IMR-90 (cell line): Measurements from ENCODE around the gene CELA1. TPM values are rescaled to one million over a fixed set of nuclear protein-coding genes. Genes with fewer than 3 reads are reported as not detected.
"Not testable (repeated sequence)": the region's sequence is repeated elsewhere in the genome, so short reads cannot be mapped to it uniquely, and the experiment has no call there.

ENCODE experiments used
- ATAC-seq: fragments of 200-7000 bp; cut with Tn5 transposase; 2 replicates; pipeline ENCODE4 v1.9.1; 2020; ENCODE audit warnings: low read depth, mild to moderate bottlenecking, moderate library complexity
- BruUV-seq: library from RNA; stranded (reverse); fragments of 400-500 nt; replicated peaks from 2 replicates; lab custom pipeline; 2021; lab: Mats Ljungman, UMichigan
- CTCF ChIA-PET: fragments of 300-600 bp; formaldehyde crosslinking; extraction: SDS; loops from one replicate; lab custom pipeline; 2021; ENCODE audit warnings: antibody characterized with exemption; lab: Yijun Ruan, JAX
- POLR2A ChIA-PET: fragments of 300-600 bp; sonication (Branson Sonifier 250); formaldehyde crosslinking; loops from one replicate; lab custom pipeline; 2022; ENCODE audit warnings: antibody characterized with exemption; ENCODE audit not compliant: unreplicated experiment; lab: Charles Lee
- DNase-seq: peaks from one replicate; pipeline ENCODE4 v3.0.0; 2013
- H2AFZ ChIP-seq: replicated peaks from 2 replicates; pipeline ENCODE3; 2013; ENCODE audit warnings: low read length, mild to moderate bottlenecking; ENCODE audit not compliant: poor library complexity
- H2AK5ac ChIP-seq: 2 replicates; pipeline ENCODE4 v1.6.1; 2013; ENCODE audit warnings: low read depth, low read length, inconsistent platforms
- H2AK9ac ChIP-seq: replicated peaks from 2 replicates; pipeline ENCODE3; 2013; ENCODE audit warnings: mild to moderate bottlenecking, low read depth, low read length, moderate library complexity; ENCODE audit not compliant: poor library complexity
- H2BK120ac ChIP-seq: 2 replicates; pipeline ENCODE4 v1.6.1; 2013; ENCODE audit warnings: low read depth, low read length, inconsistent platforms
- H2BK15ac ChIP-seq: 3 replicates; pipeline ENCODE4 v1.6.1; 2013; ENCODE audit warnings: low read depth, low read length, inconsistent platforms
- H2BK20ac ChIP-seq: 2 replicates; pipeline ENCODE4 v1.6.1; 2013; ENCODE audit warnings: low read depth, mild to moderate bottlenecking, inconsistent platforms, low read length, moderate library complexity
- H2BK5ac ChIP-seq: 2 replicates; pipeline ENCODE4 v1.6.1; 2013; ENCODE audit warnings: mild to moderate bottlenecking, low read depth, low read length, inconsistent platforms; ENCODE audit not compliant: poor library complexity, severe bottlenecking
- H3K14ac ChIP-seq: replicated peaks from 2 replicates; pipeline ENCODE4 v1.6.1; 2013; ENCODE audit warnings: low read depth, low read length, inconsistent platforms
- H3K18ac ChIP-seq: 2 replicates; pipeline ENCODE4 v1.6.1; 2013; ENCODE audit warnings: low read depth, low read length, control low read depth
- H3K23ac ChIP-seq: 2 replicates; pipeline ENCODE4 v1.6.1; 2013; ENCODE audit warnings: low read depth, low read length, inconsistent platforms
- H3K27ac ChIP-seq: 2 replicates; pipeline ENCODE4 v1.5.1; 2013; ENCODE audit warnings: mild to moderate bottlenecking, control low read depth, low read length; ENCODE audit not compliant: insufficient read depth
- H3K27me3 ChIP-seq: 2 replicates; pipeline ENCODE4 v1.6.1; 2013; ENCODE audit warnings: low read length; ENCODE audit not compliant: control insufficient read depth, insufficient read depth
- H3K36me3 ChIP-seq: 2 replicates; pipeline ENCODE4 v1.6.1; 2013; ENCODE audit warnings: low read length, mixed read lengths; ENCODE audit not compliant: control insufficient read depth, insufficient read depth
- H3K4ac ChIP-seq: 2 replicates; pipeline ENCODE4 v1.6.1; 2013; ENCODE audit warnings: low read depth, low read length, inconsistent platforms
- H3K4me1 ChIP-seq: 2 replicates; pipeline ENCODE4 v1.6.1; 2013; ENCODE audit warnings: low read length, mixed read lengths; ENCODE audit not compliant: control insufficient read depth, insufficient read depth
- H3K4me2 ChIP-seq: 2 replicates; pipeline ENCODE4 v1.6.1; 2013; ENCODE audit warnings: low read depth, mild to moderate bottlenecking, control low read depth, low read length, moderate library complexity
- H3K4me3 ChIP-seq: 2 replicates; pipeline ENCODE4 v1.5.1; 2013; ENCODE audit warnings: low read depth, mild to moderate bottlenecking, control low read depth, low read length, moderate library complexity; ENCODE audit not compliant: insufficient read depth
- H3K56ac ChIP-seq: 2 replicates; pipeline ENCODE4 v1.6.1; 2013; ENCODE audit warnings: low read length, inconsistent platforms; ENCODE audit not compliant: insufficient read depth; ENCODE audit errors: extremely low read depth
- H3K79me1 ChIP-seq, 2 experiments: 2 replicates each; pipeline ENCODE4 v1.6.1; 2013; ENCODE audit warnings: low read length in 2 of 2, inconsistent platforms in 1 of 2, low read depth in 1 of 2
- H3K9ac ChIP-seq: 2 replicates; pipeline ENCODE4 v1.6.1; 2013; ENCODE audit warnings: low read depth, low read length, control low read depth
- H3K9me1 ChIP-seq: 2 replicates; pipeline ENCODE4 v1.6.1; 2013; ENCODE audit warnings: low read length, inconsistent platforms; ENCODE audit not compliant: insufficient read depth
- H3K9me3 ChIP-seq: 2 replicates; pipeline ENCODE4 v1.6.1; 2013; ENCODE audit warnings: low read length; ENCODE audit not compliant: control insufficient read depth, insufficient read depth
- H4K20me1 ChIP-seq: 2 replicates; pipeline ENCODE4 v1.6.1; 2013; ENCODE audit warnings: low read length, inconsistent platforms; ENCODE audit not compliant: insufficient read depth
- H4K5ac ChIP-seq: 2 replicates; pipeline ENCODE4 v1.6.1; 2013; ENCODE audit warnings: mild to moderate bottlenecking, low read depth, low read length, control low read depth
- H4K8ac ChIP-seq, 2 experiments: 2 replicates each; pipeline ENCODE4 v1.6.1; 2013; ENCODE audit warnings: low read depth in 2 of 2, low read length in 2 of 2, control low read depth in 1 of 2, inconsistent platforms in 1 of 2
- H4K91ac ChIP-seq: 2 replicates; pipeline ENCODE4 v1.6.1; 2013; ENCODE audit warnings: low read depth, low read length, inconsistent platforms; ENCODE audit not compliant: insufficient read depth
- FOS ChIP-seq: fragments of 150-350 bp; IDR thresholded peaks from 2 replicates; pipeline ENCODE4 v1.6.1; 2016; ENCODE audit warnings: low read depth, low read length
- MAZ ChIP-seq: IDR thresholded peaks from 2 replicates; pipeline ENCODE4 v1.6.1; 2012; ENCODE audit warnings: low read depth, mild to moderate bottlenecking, low read length, improper control_type of control experiment, moderate library complexity, borderline replicate concordance
- RCOR1 ChIP-seq: IDR thresholded peaks from 2 replicates; pipeline ENCODE4 v1.6.1; 2012; ENCODE audit warnings: mild to moderate bottlenecking, low read length, improper control_type of control experiment; ENCODE audit not compliant: insufficient replicate concordance
- WGBS, 2 experiments: methylation state at CpG; one replicate each; pipeline versions ENCODE4 v1.1.5 to v1.1.7; 2013; ENCODE audit warnings: missing lambda C conversion rate in 2 of 2; ENCODE audit not compliant: insufficient read length in 1 of 2; ENCODE audit errors: extremely low coverage in 2 of 2; 5-methylcytosine and 5-hydroxymethylcytosine counted together
- dilution Hi-C: fragments of 300-500 bp; cut with HindIII; formaldehyde crosslinking; loops from one replicate; pipeline ENCODE4 v1.14.3; 2018; ENCODE audit warnings: low sequenced_read_pairs; ENCODE audit not compliant: unreplicated experiment
- in situ Hi-C: fragments of 300-500 bp; cut with MboI; formaldehyde crosslinking; loops from 3 replicates; pipeline ENCODE4 v1.14.3; 2019; ENCODE audit warnings: low sequenced_read_pairs, inconsistent platforms, mixed read lengths
- intact Hi-C: fragments of 100-400 bp; cut with micrococcal nuclease; formaldehyde crosslinking; loops from 2 replicates; pipeline ENCODE4 v1.10.0; 2022
- polyA plus RNA-seq, 3 experiments: library from polyadenylated mRNA; depleted of rRNA; stranded (reverse); fragments of >200 nt; gene quantifications; 2 replicates each; pipeline ENCODE4 v1.2.3, GENCODE V29; 2012; ENCODE audit warnings: low replicate concordance in 1 of 3
- total RNA-seq: library from RNA; depleted of rRNA; stranded (reverse); fragments of >200 nt; gene quantifications from 2 replicates; pipeline ENCODE4 v1.2.3, GENCODE V29; 2012
- TF ChIP-seq, protein P1 (sequence below): fragments of 150-350 bp; IDR thresholded peaks from 2 replicates; pipeline ENCODE4 v1.6.1; 2016; ENCODE audit warnings: low read depth, mild to moderate bottlenecking, low read length, moderate library complexity, borderline replicate concordance

The CELA1 gene
- total and polyA plus RNA-seq, 2 of the 4 experiments (the other 2 are of a cell fraction), result not detected

DNA sequence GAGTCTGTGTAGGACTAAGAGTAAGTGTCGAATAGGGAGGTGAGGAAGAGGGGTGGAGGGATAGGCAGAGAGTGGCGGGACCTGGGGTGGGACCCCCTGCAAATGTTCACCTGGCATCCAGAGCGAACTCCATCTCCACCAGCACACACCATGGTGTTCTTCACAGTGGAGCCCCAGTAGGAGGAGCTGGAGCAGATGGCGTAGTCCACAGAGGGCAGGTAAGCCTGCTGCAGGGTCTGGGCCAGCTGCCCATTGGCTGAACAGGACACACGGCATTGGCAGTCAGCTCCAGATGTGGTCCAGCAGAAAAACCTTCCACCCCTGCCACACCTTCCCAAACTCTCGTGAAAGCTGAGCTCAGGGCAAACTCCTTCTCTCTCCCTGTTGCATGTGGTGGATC lies 6.7 kb downstream of the CELA1 start:
- no peak overlapping the region for H2AK5ac ChIP-seq
- H4K91ac ChIP-seq, result no peak overlapping the region
- no TSS peak for BruUV-seq
- ChIA-PET POLR2A (no interaction called here), CTCF (interaction anchor here (2.0 to 2.3 kb wide), 2 partner anchors 11 to 70 kb away, joined by 17 to 19 read pairs; partner anchors contain the start of gene SMAGP)
- no peak overlapping the region for H2BK20ac ChIP-seq
- no peak overlapping the region for H3K27ac ChIP-seq
- no peak overlapping the region for H3K56ac ChIP-seq
- no peaks in the 10 kb centered on the region for H3K36me3 ChIP-seq
- no peak overlapping the region for H2BK120ac ChIP-seq
- H3K9me1 ChIP-seq, result no peaks in the 10 kb centered on the region
- no peaks in the 10 kb centered on the region for H3K4me1 ChIP-seq
- ATAC-seq (no peak), DNase-seq (no peak)
- no peak overlapping the region for H3K14ac ChIP-seq
- in situ Hi-C loops, result loop anchor here (10.0 kb wide), 2 partner anchors 255 to 515 kb away; partner anchors contain the start of gene CSRNP2
- TF ChIP-seq, protein P1, sequence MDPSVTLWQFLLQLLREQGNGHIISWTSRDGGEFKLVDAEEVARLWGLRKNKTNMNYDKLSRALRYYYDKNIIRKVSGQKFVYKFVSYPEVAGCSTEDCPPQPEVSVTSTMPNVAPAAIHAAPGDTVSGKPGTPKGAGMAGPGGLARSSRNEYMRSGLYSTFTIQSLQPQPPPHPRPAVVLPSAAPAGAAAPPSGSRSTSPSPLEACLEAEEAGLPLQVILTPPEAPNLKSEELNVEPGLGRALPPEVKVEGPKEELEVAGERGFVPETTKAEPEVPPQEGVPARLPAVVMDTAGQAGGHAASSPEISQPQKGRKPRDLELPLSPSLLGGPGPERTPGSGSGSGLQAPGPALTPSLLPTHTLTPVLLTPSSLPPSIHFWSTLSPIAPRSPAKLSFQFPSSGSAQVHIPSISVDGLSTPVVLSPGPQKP, result no peak
- TF ChIP-seq FOS, result no peak
- no peak for TF ChIP-seq RCOR1
- no peak for TF ChIP-seq MAZ
- H2BK5ac ChIP-seq, result no peak overlapping the region
- H3K4me3 ChIP-seq, result no peak overlapping the region
- H2AK9ac ChIP-seq, result peak overlapping the region; percentile 35
- 70 to 100% methylated on average over 1 to 2 of the region's 6 CpGs for WGBS, 2 experiments
- H3K4ac ChIP-seq, result no peak overlapping the region
- H3K27me3 ChIP-seq, result no peaks in the 10 kb centered on the region; the same call in 1 of the 2 replicates
- no peak overlapping the region for H4K8ac ChIP-seq
- intact Hi-C loops, result loop anchor here (2.0 to 10.0 kb wide), 4 partner anchors 232 to 512 kb away; partner anchors contain the start of gene CSRNP2
- H3K23ac ChIP-seq, result no peak overlapping the region
- no peak overlapping the region for H2AFZ ChIP-seq
- H3K9me3 ChIP-seq, result no peaks in the 10 kb centered on the region
- H3K18ac ChIP-seq, result no peak overlapping the region
- dilution Hi-C loops, result no loop called here
- H2BK15ac ChIP-seq, result no peak overlapping the region
- H3K9ac ChIP-seq, result no peak overlapping the region
- no peaks in the 10 kb centered on the region for H3K79me1 ChIP-seq
- H3K4me2 ChIP-seq, result no peak overlapping the region
- no peaks in the 10 kb centered on the region for H4K20me1 ChIP-seq
- H4K5ac ChIP-seq, result no peak overlapping the region

DNA sequence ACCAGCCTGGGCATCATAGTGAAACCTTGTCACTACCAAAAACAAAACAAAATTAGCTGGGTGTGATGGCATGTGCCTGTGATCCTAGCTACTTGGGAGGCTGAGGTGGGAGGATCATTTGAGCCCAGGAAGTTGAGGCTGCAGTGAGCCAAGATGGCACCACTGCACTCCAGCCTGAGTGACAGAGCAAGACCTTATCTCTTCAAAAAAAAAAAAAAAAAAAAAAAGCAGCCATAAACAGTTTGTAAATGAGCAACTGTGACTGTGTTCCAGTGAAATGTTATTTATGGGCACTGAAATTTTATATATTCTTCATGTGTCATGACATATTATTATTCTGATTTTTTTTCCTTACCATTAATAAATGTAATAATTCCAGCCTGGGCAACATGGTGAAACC lies 9.1 kb downstream of the CELA1 start:
- H4K20me1 ChIP-seq, H3K56ac ChIP-seq, H2BK5ac ChIP-seq, H3K4me2 ChIP-seq, POLR2A ChIA-PET, H3K9me3 ChIP-seq, H3K27me3 ChIP-seq, H2AK9ac ChIP-seq, CTCF ChIA-PET, H3K18ac ChIP-seq, H3K14ac ChIP-seq, dilution Hi-C loops, H3K36me3 ChIP-seq, H3K4me1 ChIP-seq, ATAC-seq, DNase-seq, H4K8ac ChIP-seq, H3K4me3 ChIP-seq, H2BK120ac ChIP-seq, H3K27ac ChIP-seq, in situ Hi-C loops, H2AFZ ChIP-seq, H2AK5ac ChIP-seq, BruUV-seq, H3K9ac ChIP-seq, H3K23ac ChIP-seq, H3K79me1 ChIP-seq, H4K5ac ChIP-seq, H2BK15ac ChIP-seq, intact Hi-C loops, H3K9me1 ChIP-seq, H4K91ac ChIP-seq, H3K4ac ChIP-seq, H2BK20ac ChIP-seq: not testable (repeated sequence)
